CD1c-positive myeloid dendritic cell (primary cell): Measurements from ENCODE around the gene STIMATE.
A peak's percentile ranks its signal among the peaks of the same experiment; 100 is the strongest.

Experiments
- DNase-seq: peaks from one replicate; pipeline ENCODE4 v3.0.0-alpha.2; 2016; ENCODE audit errors: extremely low spot score

The STIMATE gene

DNA sequence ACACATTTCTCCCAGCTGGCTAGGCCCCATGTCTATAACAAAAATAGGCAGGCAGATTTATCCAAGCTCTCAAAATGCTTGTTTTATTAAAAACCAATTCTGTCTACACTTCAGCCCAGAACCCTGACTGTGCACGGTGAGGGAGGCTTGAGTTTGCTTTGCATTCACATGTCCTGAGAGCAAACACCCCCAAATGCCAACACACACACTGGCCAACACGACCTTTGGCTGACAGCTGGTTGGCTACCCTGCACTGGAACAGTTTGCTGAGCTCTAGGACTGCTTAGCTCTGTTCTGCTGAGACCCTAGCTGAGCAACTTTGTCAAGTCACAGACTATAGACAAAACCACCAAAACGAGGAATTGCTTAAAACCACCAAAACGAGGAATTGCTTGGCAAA lies 3.6 kb downstream of the STIMATE start:
- no peak for DNase-seq

DNA sequence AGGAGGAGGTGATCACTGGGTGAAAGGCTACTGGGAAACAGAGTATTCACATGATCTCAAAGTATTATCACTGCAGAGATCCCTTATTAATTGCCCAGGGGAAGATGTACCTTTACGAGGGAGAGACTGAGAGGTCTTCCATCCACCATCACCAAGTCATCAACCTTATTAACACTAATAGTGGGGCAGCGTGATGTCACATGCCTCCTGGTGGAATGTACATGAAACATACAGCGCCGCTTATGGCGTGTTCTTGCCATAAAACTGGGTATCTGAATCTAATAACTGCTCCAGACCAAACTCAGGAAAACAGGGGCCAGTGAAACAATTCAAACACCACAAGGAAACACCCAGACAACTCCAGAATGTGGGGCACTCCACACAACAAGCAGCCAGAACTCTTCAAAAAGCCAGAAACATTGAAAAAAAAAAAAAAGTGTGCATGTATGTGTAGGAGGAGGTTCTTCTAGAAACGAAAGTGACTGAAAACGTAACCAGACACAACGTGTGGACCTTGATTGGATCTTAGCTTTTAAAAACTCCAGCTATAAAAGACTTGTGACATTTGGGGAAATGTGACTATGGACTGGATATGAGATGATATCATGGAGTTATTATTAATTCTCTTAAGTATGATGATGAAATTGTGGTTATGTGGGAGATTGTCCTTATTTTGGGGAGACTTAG lies 4.6 kb downstream of the STIMATE start:
- peak; percentile 85 for DNase-seq

- DNase-seq = no peak
Measured at GRCh38 chr3:52892290-52892624, 5.1 kb downstream of the STIMATE start.

DNA sequence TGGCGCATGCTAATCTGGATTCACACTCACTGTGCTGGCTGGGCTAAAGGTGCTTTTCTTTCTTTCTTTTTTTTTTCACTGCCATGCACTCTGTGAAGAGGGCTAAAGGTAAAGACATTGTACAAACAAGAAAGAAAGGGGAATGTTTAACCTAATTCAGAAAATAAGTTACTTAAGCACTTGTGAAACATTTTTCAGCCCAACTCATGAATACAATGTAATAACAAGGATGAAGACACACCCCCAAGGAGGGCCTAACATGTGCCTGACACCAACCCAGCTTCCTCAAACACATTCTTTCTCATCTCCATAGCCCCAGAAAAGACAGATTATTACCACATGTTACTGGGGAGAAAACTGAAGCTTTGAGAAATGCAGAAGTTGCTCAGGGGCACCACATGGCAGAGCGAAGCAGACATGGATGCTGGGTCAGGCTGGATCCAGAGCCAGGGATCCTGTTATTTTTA lies 5.7 kb downstream of the STIMATE start:
- peak; percentile 93 for DNase-seq

- no peak for DNase-seq
Measured at GRCh38 chr3:52891164-52891563, 6.2 kb downstream of the STIMATE start.

DNA sequence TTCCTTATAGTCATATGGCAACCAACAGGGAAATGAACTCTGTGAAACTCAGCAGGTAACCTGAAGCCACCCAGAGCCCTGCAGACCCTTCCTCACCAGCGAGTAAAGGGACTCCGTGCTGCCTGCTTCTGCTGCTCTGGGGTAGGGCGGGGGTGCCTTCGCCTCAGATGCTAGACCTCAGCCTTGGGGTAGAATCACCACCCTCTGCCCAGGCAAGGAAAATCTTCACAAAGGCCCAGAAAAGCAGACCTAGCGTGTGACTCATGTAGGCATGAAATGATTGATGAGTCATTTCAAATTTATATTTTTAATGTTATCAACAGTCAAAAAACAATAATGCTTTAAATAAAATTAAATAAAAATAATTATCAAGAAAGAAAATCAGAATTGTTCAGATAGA lies 6.6 kb downstream of the STIMATE start:
- peak; percentile 31 for DNase-seq

DNA sequence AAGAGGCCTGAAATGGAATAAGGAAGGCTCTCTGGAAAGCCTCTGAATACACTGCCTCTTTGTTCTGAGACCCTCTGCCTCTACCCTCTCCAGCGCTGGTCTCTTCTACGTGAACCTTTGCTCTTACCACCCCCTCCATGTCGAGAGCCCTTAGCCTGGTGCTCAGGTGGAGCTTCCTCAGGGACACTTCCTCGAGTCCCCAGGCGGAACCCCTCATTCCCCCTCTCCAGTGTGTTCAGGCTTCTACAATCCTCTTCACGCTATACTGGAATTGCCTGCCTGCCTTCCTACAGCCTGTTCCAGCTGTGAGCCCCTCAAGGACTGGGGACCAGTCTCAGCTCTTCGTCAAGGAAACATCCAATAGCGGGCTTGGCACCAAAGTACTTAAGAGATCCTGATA lies 7.4 kb downstream of the STIMATE start:
- no peak for DNase-seq

DNA sequence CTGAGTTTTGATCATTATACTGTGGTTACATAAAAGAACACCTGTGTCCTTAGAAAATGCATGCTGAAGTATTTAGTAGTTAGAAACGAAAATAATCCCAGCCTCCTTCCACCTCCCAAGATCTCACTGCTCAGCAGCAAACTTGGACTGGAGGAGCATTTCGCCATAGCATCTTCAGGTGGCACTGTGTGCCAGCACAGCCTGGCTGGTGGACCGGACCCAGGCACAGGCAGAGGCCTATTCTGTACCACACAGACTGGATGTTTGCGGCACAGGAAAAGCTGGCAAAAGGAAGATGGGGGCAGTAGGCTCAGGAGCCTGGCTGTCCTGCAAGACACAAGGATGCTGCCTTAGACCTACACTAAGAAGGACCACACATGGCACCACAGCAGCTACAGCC lies 10.2 kb downstream of the STIMATE start:
- no peak for DNase-seq

GRCh38 chr3:52886049-52886730 lies 11.2 kb downstream of the STIMATE start:
- DNase-seq = no peak

- no peak for DNase-seq
Measured at GRCh38 chr3:52882377-52882776, 15.0 kb downstream of the STIMATE start.

DNA sequence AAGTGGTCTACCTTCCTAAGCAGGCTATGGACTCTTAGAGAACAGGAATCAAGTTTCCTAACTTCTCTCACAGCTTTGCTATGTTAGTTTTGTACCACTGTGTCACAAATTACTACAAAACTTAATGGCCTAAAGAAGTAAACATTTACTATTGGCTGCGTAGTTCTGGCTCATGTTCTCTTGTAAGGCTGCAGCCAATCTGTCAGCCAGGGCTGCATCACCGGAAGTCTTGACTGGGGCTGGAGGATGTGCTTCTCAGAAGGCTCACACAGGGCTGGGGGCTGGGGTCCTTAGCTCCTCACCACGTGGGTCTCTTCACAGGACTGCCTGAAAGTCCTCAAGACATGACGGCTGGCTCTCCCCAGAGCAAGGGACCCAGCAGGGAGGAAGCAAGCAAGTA lies 15.5 kb downstream of the STIMATE start:
- DNase-seq = no peak

DNA sequence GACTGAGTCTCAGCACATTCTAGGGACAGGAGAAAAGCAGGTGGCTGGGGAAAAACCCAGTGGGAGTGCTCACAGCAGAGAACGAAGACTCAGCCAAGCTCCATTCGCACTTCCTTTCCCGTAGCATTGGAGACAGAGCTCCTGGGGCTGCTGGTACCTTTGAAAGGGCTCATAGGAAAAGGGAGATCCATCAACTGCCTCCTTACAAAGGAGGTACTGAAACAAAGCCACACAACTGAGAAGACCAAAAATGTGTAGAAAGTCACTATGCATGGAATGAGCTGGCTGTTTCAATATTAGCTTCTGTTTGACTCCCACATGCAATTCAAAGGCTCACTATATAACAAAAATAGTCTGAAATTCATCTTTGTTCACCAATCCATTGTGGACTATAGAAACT lies 16.9 kb downstream of the STIMATE start:
- peak; percentile 12 for DNase-seq

- DNase-seq = no peak
Measured at GRCh38 chr3:52880047-52880446, 17.3 kb downstream of the STIMATE start.

GRCh38 chr3:52879581-52879980 lies 17.8 kb downstream of the STIMATE start:
- no peak for DNase-seq

DNA sequence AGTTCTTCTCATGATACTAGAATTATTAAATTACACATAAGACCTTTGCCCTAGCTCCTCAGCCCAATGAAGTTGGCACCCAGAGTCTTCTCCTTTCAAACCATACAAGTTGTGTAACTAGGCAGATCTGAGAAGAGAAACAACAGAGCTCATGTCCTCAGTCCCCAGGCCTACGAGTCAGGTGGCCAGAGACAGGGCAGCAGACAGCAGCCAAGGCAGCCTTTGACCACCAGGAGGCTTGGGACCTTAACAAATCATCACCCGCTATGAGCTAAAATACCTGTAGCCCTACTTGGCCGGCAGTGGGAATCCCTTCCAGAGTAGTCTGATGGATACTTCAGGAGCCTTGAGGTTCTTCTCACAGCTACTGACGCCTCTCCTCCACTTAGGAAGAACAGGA lies 18.3 kb downstream of the STIMATE start:
- no peak for DNase-seq

DNA sequence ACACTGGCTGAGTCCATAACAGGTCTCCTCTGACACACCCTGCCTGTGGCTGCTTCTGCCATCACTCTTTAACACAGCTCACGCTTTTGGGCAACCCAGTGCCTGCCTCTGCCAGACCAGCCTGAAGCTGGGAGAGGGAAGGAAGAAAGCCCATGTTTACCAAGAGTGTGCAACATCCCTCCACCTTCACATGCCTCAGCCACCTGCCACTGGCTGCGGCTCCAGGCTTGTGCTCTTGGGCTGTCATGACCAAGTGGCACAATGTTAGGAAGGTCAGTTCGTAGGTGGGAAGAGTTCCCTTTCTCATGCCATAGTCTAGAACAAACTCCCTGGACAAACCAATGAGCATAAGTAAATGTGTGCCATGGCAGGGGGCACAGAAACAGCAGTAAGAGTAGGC lies 20.3 kb downstream of the STIMATE start:
- DNase-seq = no peak

DNA sequence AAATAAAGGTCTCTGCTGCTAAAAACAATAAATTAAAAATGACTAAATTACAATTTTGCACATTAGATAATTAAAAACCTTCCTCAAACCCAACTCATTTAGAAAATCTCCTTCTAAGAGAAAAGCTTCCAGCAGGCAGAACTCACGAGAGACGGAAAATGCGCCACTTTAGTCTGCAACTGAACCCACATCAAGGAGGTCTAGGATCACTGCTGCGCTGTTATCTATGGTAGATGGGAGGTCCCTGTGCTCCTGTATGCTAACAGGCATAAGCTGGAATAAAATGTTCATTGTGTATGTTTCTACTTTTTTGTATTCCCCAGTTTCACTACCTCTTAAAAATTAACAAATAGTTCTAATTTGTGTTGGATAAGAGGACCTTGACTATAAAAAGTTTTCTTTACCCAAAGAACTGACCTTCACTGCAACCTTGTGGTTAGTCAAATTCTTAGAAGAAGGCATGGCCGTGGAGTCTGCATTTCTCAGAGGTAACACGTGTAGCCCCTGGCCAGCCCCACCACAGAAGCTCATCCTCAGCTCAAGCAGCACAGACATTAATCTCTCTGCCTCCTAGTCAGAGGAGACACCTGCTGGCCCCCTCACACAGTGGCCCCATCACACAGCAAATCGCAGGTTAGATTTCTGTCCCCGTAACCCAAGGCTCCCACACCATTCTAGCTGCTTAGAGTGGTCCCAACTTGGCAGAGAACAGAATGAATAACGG lies 22.3 kb downstream of the STIMATE start:
- no peak for DNase-seq

DNA sequence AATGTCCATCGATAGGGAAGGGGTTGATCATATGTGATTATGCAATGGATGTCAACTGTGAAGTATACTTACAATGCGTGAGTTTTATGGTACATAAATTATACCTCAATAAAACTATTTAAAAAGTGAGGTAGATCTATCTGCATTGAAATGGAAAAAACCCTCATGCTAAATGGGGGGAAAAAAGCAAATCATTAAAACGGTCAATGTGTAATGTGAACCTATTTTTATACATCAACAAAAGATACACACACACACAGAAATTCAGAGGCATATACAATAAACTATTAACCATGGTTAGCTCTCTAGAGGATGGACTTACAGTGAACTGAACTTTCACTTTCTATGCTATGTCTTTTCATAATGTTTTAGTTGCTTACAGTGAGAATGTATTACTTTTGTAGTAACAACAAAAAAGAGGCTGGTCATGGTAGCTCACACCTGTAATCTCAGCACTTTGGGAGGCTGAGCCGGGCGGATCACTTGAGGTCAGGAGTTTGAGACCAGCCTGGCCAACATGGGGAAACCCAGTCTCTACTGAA lies 23.1 kb downstream of the STIMATE start:
- no peak for DNase-seq

DNA sequence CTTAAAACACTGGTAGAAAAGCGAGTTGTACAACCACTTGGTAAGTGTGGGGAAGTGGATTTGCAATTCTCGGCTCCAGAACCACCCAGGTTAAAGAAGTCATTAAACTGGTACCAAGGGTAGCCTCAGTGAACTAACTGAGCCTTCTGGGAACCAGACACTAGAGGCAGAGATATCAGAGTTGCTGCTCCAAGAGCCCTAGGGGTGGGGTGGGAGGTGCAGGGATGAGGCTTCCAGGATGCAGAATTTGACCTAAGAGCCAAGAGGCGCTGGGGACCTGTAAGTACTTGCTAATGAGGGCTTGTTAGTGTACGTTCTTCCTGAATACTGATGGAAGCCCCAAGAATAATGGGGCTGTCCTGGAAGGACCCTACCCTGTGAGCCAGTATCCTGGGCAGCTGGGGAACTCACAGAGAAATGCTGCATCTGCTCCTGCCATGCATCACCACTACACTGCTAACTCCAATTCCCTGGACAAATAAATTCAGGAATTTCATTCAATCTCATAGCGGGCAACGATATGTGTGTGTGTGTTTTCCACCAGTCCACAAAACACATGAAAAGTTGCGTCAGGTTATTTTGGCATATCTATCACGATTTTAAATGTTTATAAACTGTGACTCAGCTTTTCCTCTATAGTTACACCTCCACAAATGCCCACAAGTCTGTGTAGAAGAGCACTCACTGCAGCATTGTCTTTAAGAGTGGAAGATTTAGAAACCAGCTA lies 23.8 kb downstream of the STIMATE start:
- no peak for DNase-seq

DNA sequence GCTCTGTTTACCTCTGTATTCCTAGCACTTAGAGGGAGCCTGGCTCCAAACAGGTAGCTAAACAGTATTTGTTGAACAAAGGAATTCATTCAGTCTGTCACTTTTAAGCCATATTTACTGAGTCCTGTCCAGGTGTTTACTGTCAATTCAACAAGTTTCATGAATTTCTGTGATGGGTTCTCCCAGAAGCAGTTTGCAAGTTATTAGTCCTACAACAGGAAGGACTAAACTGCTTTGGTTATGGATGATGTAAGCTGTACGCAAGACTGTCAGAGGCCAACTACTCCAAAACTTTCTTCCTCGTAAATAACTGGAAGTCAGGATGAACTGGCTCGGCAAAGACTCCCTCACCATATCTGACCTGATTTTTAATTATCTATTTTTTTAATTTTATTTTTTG lies 25.1 kb downstream of the STIMATE start:
- no peak for DNase-seq

DNA sequence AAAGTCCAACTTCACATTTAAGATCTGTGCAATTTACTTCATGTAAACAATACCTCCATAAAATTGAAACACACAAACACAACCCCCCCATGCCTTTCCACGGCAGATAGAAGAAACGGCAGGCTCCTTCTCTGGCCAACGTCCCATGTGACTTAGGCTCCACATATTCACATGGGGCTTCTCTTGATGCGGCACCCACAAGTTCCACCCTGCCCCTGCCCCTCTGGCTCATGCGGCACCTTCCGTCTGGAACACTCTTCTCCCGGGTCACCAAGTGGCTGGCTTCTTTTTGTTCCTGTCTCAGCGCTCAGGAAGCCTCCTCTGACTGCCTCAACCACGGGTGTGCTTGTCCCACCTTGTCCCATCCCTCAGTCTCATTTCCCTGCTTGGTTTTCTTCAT lies 25.6 kb downstream of the STIMATE start:
- DNase-seq = no peak

DNA sequence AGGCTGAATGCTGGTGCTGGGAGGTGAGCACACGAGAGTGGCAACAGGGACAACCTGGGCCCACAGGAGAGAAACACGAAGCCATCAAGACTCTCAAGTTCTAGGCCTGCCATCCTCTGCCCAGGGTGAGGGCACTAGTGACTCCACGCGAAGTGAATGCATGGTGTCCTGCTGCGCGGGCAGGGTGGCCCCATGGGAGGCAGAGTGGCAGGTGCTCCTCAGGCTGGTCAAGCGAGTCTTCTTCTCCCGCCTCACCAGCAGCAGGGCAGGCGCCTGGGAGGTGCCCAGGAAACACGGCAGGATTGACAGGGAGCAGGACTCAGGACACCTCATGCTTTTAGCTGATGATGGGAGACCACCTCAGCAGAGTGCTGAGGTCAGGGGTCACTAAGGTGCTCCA lies 26.9 kb downstream of the STIMATE start:
- DNase-seq = no peak
